Upper lobe of right lung (tissue), 1 donor: ENCODE results near the gene CEMIP. TPM values are rescaled to one million over a fixed set of nuclear protein-coding genes. Genes with fewer than 3 reads are reported as not detected.

Experiments
- ATAC-seq: fragments of 200-7000 bp; cut with Tn5 transposase; one replicate; pipeline ENCODE4 v1.9.1; 2020; ENCODE audit warnings: mild to moderate bottlenecking, moderate library complexity
- DNase-seq: peaks from one replicate; pipeline ENCODE4 v3.0.0-alpha.2; 2020
- H3K27ac ChIP-seq: fragments of 200-600 bp; one replicate; pipeline ENCODE4 v1.8.0; 2022
- H3K27me3 ChIP-seq: fragments of 200-600 bp; one replicate; pipeline ENCODE4 v1.8.0; 2022; ENCODE audit warnings: mild to moderate bottlenecking
- H3K36me3 ChIP-seq: fragments of 200-600 bp; one replicate; pipeline ENCODE4 v1.8.0; 2022
- H3K4me1 ChIP-seq: fragments of 200-600 bp; one replicate; pipeline ENCODE4 v1.8.0; 2022
- H3K4me3 ChIP-seq: fragments of 200-600 bp; one replicate; pipeline ENCODE4 v1.8.0; 2022; ENCODE audit warnings: mild to moderate bottlenecking
- H3K9me3 ChIP-seq: fragments of 200-600 bp; one replicate; pipeline ENCODE4 v1.8.0; 2022
- CTCF ChIP-seq: fragments of 200-600 bp; IDR thresholded peaks from one replicate; pipeline ENCODE4 v1.8.0; 2022; ENCODE audit warnings: antibody characterized with exemption
- intact Hi-C: fragments of 100-400 bp; cut with DNase I; formaldehyde crosslinking; loops from one replicate; pipeline ENCODE4 v1.11.0; 2022
- total RNA-seq: library from RNA; stranded (reverse); fragmentation: NEBNext Ultra II Directional; extraction: Animal tissue kit (Norgen Biotek cat#: 25700); gene quantifications from one replicate; pipeline ENCODE4 v1.2.1, GENCODE V29; 2021
- donor health status: DM: no; HTN: yes; CAD: no; lungs with severe emphysema.

CEMIP gene
- total RNA-seq, 1 donor from 2014 or later, result 17.3 TPM

- Histone ChIP-seq H3K4me3 (no peak overlapping the region), H3K9me3 (no peaks in the 10 kb centered on the region), H3K36me3 (no peaks in the 10 kb centered on the region), H3K27me3 (no peaks in the 10 kb centered on the region), H3K4me1 (peaks cover 4% of the 10 kb centered on the region), H3K27ac (no peak overlapping the region)
- no peak for TF ChIP-seq CTCF
- intact Hi-C loops, result no loop called here
- ATAC-seq (no peak), DNase-seq (no peak)
Observed at GRCh38 chr15:80837006-80837405, 57.8 kb downstream of the CEMIP start.

GRCh38 chr15:80838012-80838411 lies 58.8 kb downstream of the CEMIP start:
- H3K9me3 ChIP-seq, result no peaks in the 10 kb centered on the region
- H3K4me1 ChIP-seq, result no peaks in the 10 kb centered on the region
- H3K36me3 ChIP-seq, result no peaks in the 10 kb centered on the region
- no peaks in the 10 kb centered on the region for H3K27me3 ChIP-seq
- ATAC-seq (no peak), DNase-seq (no peak)
- no peak for TF ChIP-seq CTCF
- H3K27ac ChIP-seq, result no peak overlapping the region
- no peak overlapping the region for H3K4me3 ChIP-seq
- intact Hi-C loops, result no loop called here

- ATAC-seq (no peak), DNase-seq (no peak)
- Histone ChIP-seq H3K4me1 (no peaks in the 10 kb centered on the region), H3K27ac (no peak overlapping the region), H3K27me3 (no peaks in the 10 kb centered on the region), H3K9me3 (no peaks in the 10 kb centered on the region), H3K36me3 (no peaks in the 10 kb centered on the region), H3K4me3 (no peak overlapping the region)
- intact Hi-C loops, result no loop called here
- TF ChIP-seq CTCF, result no peak
Observed at GRCh38 chr15:80838666-80839065, 59.5 kb downstream of the CEMIP start.

GRCh38 chr15:80839764-80840130 lies 60.6 kb downstream of the CEMIP start:
- ATAC-seq, result no peak
- intact Hi-C loops, result no loop called here

GRCh38 chr15:80840182-80841130 lies 61.3 kb downstream of the CEMIP start:
- TF ChIP-seq CTCF, result no peak
- Histone ChIP-seq H3K4me3 (no peak overlapping the region), H3K27me3 (no peaks in the 10 kb centered on the region), H3K4me1 (no peaks in the 10 kb centered on the region), H3K27ac (no peak overlapping the region), H3K36me3 (no peaks in the 10 kb centered on the region), H3K9me3 (no peaks in the 10 kb centered on the region)
- DNase-seq (no peak), ATAC-seq (no peak)
- intact Hi-C loops, result no loop called here

More at GRCh38 chr15:80839764-80840130, 60.6 kb downstream of the CEMIP start:
- no peak for TF ChIP-seq CTCF
- Histone ChIP-seq H3K9me3 (no peaks in the 10 kb centered on the region), H3K4me3 (no peak overlapping the region), H3K27me3 (no peaks in the 10 kb centered on the region), H3K36me3 (no peaks in the 10 kb centered on the region), H3K4me1 (no peaks in the 10 kb centered on the region), H3K27ac (no peak overlapping the region)
- no peak for DNase-seq
